Islet precursor cell (in vitro differentiated cells): Measurements from ENCODE around the gene SHD.

Experiments
- DNase-seq: peaks from one replicate; pipeline ENCODE4 v3.0.0-alpha.2; 2018

Gene SHD

GRCh38 chr19:4301590-4302242 is 22.6 kb downstream of the SHD start:
- peak; percentile 69 for DNase-seq

GRCh38 chr19:4302243-4302640 is 23.2 kb downstream of the SHD start, which contains the start of gene TMIGD2:
Gene TMIGD2, minus strand, starts transcription at chr19:4302389. Its CDS starts 4 bp downstream, at chr19:4302385.
- no peak for DNase-seq

GRCh38 chr19:4303819-4304537 is 24.9 kb downstream of the SHD start:
- no peak for DNase-seq

DNA sequence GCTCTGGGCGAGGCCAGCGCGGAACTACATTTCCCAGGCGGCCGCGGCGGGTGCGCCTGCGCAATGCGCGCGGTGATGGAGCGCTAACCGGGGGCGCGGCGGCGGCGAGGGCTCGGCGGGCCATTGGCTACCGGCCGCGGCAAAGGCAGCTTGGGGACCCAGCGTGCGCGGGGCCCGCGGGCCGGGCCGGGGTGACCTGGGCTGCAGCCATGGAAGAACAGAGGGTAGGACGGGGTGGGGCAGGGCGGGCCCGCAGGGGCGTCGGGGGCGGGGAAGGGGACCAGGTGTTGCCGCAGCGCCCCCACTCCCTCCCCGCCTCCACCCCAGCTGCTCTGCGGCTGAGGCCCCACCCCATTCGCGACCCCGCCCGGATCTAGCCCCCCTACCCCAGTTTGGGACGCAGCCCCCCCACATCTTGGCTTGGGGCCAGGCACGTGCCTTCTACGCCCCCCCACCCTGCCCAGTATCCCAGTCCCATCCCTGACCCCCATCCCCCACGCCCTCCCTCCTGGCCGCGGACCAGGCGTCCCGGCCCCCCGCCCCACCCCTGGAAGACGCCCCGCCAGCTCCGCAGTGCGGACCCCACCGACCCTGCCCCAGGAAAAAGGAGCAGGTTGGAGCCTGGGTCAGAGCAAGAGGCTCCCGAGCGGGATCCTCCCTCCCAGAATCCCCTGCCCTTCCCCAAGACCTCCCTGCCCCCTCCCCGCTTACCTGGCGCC is 25.6 kb downstream of the SHD start, which contains the start of gene FSD1:
TSS of gene FSD1 (plus strand) at position 61 of the 719 bp plus-strand sequence. CDS start at position 210, 149 bp downstream.
- peak; percentile 76 for DNase-seq

GRCh38 chr19:4305257-4305612 is 26.2 kb downstream of the SHD start:
- no peak for DNase-seq

- no peak for DNase-seq
These were observed 26.6 kb downstream of the SHD start for GRCh38 chr19:4305659-4306058.

- no peak for DNase-seq
These were observed 31.4 kb downstream of the SHD start for GRCh38 chr19:4310247-4311121.

DNA sequence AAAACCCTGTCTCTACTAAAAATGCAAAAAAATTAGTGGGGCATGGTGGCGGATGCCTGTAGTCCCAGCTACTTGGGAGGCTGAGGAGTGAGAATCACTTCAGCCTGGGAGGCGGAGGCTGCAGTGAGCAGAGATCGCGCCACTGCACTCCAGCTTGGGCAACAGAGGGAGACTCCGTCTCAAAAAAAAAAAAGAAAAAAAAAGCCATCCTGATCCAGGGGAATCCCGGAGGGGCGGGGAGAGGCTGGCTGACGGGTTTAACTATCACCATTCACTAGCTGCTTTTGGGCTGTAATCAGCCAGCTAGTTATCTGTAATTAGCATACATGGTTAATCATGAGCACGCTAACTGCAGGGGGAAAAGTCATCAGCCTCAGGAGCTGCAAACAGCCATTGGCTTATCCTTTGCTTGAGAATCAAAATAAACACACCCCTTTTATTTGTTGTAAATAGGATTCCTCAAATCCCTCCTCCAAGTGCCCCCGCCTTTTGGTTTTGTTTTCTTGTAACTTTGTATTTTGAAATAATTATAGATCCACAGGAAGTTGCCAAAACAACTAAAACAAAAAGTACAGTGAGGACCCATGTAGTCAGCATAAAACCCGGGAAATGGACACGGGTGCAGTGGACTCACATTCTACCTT is 34.9 kb downstream of the SHD start:
- DNase-seq = no peak

DNA sequence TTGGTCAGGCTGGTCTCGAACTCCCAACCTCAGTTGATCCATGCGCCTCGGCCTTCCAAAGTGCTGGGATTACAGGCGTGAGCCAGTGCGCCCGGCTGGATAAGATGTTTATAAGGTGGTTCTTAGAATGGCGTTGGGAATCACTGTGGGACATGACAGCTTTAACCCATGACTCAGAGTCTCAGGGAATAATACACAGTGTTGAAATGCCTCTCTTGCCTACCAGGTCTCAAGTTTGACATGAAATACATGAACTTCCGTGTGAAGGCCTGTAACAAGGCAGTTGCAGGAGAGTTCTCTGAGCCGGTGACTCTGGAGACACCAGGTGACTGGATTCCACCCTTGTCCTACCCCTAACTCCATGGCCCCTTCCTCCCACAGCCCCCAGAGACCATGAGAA is 37.9 kb downstream of the SHD start:
- DNase-seq = no peak

GRCh38 chr19:4318460-4318859 is 39.4 kb downstream of the SHD start:
- DNase-seq = no peak

GRCh38 chr19:4319067-4319718 is 40.1 kb downstream of the SHD start:
- DNase-seq = no peak

GRCh38 chr19:4320419-4320818 is 41.4 kb downstream of the SHD start:
- no peak for DNase-seq

DNA sequence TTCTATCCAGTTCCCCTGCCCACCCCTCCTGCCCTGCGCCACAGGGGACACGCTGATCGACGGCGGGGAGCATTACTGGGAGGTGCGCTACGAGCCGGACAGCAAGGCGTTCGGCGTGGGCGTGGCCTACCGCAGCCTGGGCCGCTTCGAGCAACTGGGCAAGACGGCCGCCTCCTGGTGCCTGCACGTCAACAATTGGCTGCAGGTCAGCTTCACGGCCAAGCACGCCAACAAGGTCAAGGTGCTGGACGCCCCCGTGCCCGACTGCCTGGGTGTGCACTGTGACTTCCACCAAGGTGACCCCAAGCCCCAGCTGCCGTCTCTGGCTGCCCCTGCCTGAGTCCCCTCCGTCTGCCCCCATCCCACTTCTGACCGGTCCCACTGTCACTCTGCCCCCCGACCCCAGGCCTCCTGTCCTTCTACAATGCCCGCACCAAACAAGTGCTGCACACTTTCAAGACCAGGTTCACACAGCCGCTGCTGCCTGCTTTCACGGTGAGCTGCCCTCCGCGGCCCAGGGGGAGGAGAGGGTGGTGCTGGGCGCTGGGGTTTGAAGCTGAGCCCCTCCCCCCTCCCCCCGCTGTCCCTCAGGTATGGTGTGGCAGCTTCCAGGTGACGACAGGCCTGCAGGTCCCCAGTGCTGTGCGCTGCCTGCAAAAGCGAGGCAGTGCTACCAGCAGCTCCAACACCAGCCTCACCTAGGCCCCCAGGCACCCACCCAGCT is 44.0 kb downstream of the SHD start:
- DNase-seq = no peak

- DNase-seq = no peak
These were observed 44.6 kb downstream of the SHD start for GRCh38 chr19:4323692-4324091.

- no peak for DNase-seq
These were observed 45.2 kb downstream of the SHD start for GRCh38 chr19:4324228-4324627.

- DNase-seq = no peak
These were observed 47.3 kb downstream of the SHD start for GRCh38 chr19:4326215-4326836.

DNA sequence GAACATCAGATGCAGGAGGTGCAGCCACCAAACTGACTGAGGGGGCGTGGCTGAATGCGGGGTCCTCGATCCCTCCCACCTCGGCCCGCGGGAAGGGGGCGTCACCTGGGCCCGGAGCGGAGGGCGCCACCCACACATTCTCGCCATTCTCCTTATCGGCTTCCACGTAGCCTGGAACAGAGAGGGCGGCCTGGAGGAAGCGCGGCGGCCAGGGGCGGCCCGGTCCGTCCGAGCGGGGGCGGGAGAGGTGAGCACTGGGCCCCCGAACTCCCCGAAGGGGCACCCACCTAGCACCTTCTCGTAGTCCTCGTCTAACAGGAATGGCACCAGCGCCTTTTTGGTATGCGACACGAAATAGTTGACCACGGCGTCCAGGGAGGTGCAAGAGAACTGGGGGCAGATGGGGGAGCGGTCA is 47.8 kb downstream of the SHD start:
- peak; percentile 70 for DNase-seq

GRCh38 chr19:4327252-4327876 is 48.3 kb downstream of the SHD start:
- peak; percentile 87 for DNase-seq

DNA sequence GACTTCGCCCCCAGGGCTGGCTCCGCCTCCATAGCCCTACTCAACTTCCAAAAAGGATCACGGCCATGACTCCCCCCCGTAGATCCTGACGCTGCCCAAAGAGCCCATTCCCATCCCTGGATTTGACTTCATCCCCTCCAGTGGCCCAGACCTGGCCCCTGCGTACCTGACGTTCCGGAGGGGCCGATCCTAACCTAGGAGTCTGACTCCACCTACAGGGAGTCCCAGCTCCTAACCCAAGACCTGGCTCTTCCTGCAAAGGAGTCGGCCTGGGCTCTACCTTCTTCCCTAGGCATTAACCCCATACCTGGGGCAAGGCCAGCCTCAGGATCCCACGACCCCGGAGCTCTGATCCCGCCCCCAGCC is 48.8 kb downstream of the SHD start:
- no peak for DNase-seq
